SK-N-SH treated with all-trans-retinoic acid at 6 μM for 48 hours (cell line): ENCODE results near the gene PPP3CA.

Experiments
- ATAC-seq: fragments of 200-7000 bp; cut with Tn5 transposase; 3 replicates; pipeline ENCODE4 v1.9.1; 2020; ENCODE audit warnings: mild to moderate bottlenecking, moderate library complexity
- ARNTL ChIP-seq: fragments of 450-650 bp; formaldehyde crosslinking; IDR thresholded peaks from 2 replicates; pipeline ENCODE4 v1.5.0; 2020; ENCODE audit warnings: low read depth, mild to moderate bottlenecking, moderate library complexity, borderline replicate concordance
- BACH2 ChIP-seq: fragments of 250-450 bp; sonication (Bioruptor Pico); IDR thresholded peaks from 2 replicates; pipeline ENCODE4 v1.9.0; 2021; ENCODE audit warnings: mild to moderate bottlenecking, borderline replicate concordance
- CREB5 ChIP-seq: fragments of 250-450 bp; sonication (Bioruptor Pico); IDR thresholded peaks from 2 replicates; pipeline ENCODE4 v1.5.1; 2020; ENCODE audit warnings: low read depth, mild to moderate bottlenecking, moderate library complexity
- ESRRG ChIP-seq: fragments of 250-450 bp; sonication (Bioruptor Pico); IDR thresholded peaks from 2 replicates; pipeline ENCODE4 v1.6.1; 2021; ENCODE audit warnings: mild to moderate bottlenecking
- ISL1 ChIP-seq: fragments of 250-450 bp; sonication (Bioruptor Pico); IDR thresholded peaks from 2 replicates; pipeline ENCODE4 v2.1.2; 2022; ENCODE audit warnings: mild to moderate bottlenecking, moderate library complexity
- OSR1 ChIP-seq: fragments of 250-450 bp; sonication (Bioruptor Pico); IDR thresholded peaks from 2 replicates; pipeline ENCODE4 v1.8.0; 2022; ENCODE audit warnings: moderate library complexity, mild to moderate bottlenecking, inconsistent platforms
- PATZ1 ChIP-seq: fragments of 250-450 bp; sonication (Bioruptor Pico); IDR thresholded peaks from 2 replicates; pipeline ENCODE4 v1.8.0; 2020; ENCODE audit warnings: mild to moderate bottlenecking, moderate library complexity, borderline replicate concordance
- RARB ChIP-seq: fragments of 250-450 bp; sonication (Bioruptor Pico); IDR thresholded peaks from 2 replicates; pipeline ENCODE4 v1.8.0; 2021; ENCODE audit warnings: mild to moderate bottlenecking, moderate library complexity
- SNAI2 ChIP-seq: fragments of 250-450 bp; sonication (Bioruptor Pico); IDR thresholded peaks from 2 replicates; pipeline ENCODE4 v1.5.0; 2020; ENCODE audit warnings: mild to moderate bottlenecking, moderate library complexity
- TCF4 ChIP-seq: fragments of 250-450 bp; sonication (Bioruptor Pico); IDR thresholded peaks from 2 replicates; pipeline ENCODE4 v1.8.0; 2021; ENCODE audit warnings: mild to moderate bottlenecking, moderate library complexity, borderline replicate concordance
- TOX ChIP-seq: fragments of 250-450 bp; sonication (Bioruptor Pico); IDR thresholded peaks from 2 replicates; pipeline ENCODE4 v1.8.0; 2021; ENCODE audit warnings: mild to moderate bottlenecking, moderate library complexity, borderline replicate concordance
- ZC3H10 ChIP-seq: fragments of 250-450 bp; sonication (Bioruptor Pico); IDR thresholded peaks from 2 replicates; pipeline ENCODE4 v1.5.1; 2021; ENCODE audit warnings: mild to moderate bottlenecking, moderate library complexity
- ZFP3 ChIP-seq: fragments of 250-450 bp; sonication (Bioruptor Pico); IDR thresholded peaks from 2 replicates; pipeline ENCODE4 v1.5.0; 2020; ENCODE audit warnings: mild to moderate bottlenecking, moderate library complexity
- ZNF565 ChIP-seq: fragments of 450-650 bp; formaldehyde crosslinking; conservative IDR thresholded peaks from 2 replicates; pipeline ENCODE4 v1.5.0; 2020; ENCODE audit warnings: low read depth, mild to moderate bottlenecking, moderate library complexity
- ZNF70 ChIP-seq: fragments of 450-650 bp; formaldehyde crosslinking; IDR thresholded peaks from 2 replicates; pipeline ENCODE4 v1.5.0; 2020; ENCODE audit warnings: mild to moderate bottlenecking, moderate library complexity
- TF ChIP-seq, protein P1 (sequence below): fragments of 250-450 bp; sonication (Bioruptor Pico); IDR thresholded peaks from 2 replicates; pipeline ENCODE4 v1.5.0; 2020; ENCODE audit warnings: mild to moderate bottlenecking, moderate library complexity
- TF ChIP-seq, protein P2 (sequence below): fragments of 250-450 bp; sonication (Bioruptor Pico); IDR thresholded peaks from 2 replicates; pipeline ENCODE4 v1.5.1; 2021; ENCODE audit warnings: mild to moderate bottlenecking, moderate library complexity
- TF ChIP-seq, protein P3 (sequence below): fragments of 250-450 bp; sonication (Bioruptor Pico); IDR thresholded peaks from 2 replicates; pipeline ENCODE4 v1.8.0; 2021; ENCODE audit warnings: low read depth, mild to moderate bottlenecking, moderate library complexity, borderline replicate concordance

Gene PPP3CA

DNA sequence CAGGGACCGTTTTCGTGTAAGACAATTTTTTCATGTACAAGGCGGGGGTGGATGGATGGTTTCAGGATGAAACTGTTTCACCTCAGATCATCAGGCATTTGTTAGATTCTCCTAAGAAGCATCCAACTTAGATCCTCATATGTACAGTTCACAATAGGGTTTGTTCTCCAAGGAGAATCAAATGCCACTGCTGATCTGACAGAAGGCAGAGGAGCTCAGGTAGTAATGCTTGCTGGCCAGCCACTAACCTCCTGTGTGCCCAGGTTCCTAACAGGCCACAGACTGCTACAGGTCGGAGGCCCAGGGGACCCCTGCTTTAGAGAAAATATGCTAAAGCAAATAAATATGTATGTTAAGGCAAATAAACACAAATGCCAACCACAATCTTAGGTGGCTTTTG lies 61.3 kb downstream of the PPP3CA start:
- TF ChIP-seq OSR1 (CRISPR knock-in tag) (no peak), TCF4 (CRISPR knock-in tag) (no peak), CREB5 (CRISPR knock-in tag) (no peak)
- TF ChIP-seq, all 23 proteins: peak for 0
- no peak; the same call in 2 of the 3 replicates for ATAC-seq

DNA sequence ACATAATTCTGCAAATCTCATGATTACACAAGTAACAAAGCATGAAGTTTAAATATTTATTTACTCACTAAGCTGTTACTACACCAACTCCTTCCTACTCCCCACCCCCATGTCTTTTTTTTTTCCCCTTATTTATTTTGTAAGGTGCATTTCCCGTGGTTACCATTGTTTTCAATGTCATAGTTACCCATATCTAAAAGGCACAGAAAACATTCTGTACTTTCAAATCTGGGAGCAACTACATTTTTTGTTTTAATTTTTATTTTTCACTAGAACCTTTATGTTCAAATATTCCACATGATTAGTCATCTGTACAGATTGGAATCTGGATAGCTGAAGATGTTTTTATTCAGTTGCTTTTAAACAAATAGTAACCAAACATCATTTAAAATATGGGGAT lies 62.8 kb downstream of the PPP3CA start:
- ATAC-seq = peak; percentile 28; the same call in 1 of the 3 replicates
- TF ChIP-seq ISL1 (no peak), ESRRG (CRISPR knock-in tag) (no peak), ARNTL (CRISPR knock-in tag) (no peak), PATZ1 (CRISPR knock-in tag) (no peak), TOX (CRISPR knock-in tag) (no peak), ZNF70 (CRISPR knock-in tag) (no peak), TCF4 (CRISPR knock-in tag) (no peak), CREB5 (CRISPR knock-in tag) (no peak), SNAI2 (CRISPR knock-in tag) (no peak), OSR1 (CRISPR knock-in tag) (no peak), ZC3H10 (CRISPR knock-in tag) (no peak), RARB (CRISPR knock-in tag) (no peak), ZNF565 (CRISPR knock-in tag) (no peak)
- TF ChIP-seq, protein P1, sequence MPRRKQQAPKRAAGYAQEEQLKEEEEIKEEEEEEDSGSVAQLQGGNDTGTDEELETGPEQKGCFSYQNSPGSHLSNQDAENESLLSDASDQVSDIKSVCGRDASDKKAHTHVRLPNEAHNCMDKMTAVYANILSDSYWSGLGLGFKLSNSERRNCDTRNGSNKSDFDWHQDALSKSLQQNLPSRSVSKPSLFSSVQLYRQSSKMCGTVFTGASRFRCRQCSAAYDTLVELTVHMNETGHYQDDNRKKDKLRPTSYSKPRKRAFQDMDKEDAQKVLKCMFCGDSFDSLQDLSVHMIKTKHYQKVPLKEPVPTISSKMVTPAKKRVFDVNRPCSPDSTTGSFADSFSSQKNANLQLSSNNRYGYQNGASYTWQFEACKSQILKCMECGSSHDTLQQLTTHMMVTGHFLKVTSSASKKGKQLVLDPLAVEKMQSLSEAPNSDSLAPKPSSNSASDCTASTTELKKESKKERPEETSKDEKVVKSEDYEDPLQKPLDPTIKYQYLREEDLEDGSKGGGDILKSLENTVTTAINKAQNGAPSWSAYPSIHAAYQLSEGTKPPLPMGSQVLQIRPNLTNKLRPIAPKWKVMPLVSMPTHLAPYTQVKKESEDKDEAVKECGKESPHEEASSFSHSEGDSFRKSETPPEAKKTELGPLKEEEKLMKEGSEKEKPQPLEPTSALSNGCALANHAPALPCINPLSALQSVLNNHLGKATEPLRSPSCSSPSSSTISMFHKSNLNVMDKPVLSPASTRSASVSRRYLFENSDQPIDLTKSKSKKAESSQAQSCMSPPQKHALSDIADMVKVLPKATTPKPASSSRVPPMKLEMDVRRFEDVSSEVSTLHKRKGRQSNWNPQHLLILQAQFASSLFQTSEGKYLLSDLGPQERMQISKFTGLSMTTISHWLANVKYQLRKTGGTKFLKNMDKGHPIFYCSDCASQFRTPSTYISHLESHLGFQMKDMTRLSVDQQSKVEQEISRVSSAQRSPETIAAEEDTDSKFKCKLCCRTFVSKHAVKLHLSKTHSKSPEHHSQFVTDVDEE = no peak
- TF ChIP-seq, protein P2, sequence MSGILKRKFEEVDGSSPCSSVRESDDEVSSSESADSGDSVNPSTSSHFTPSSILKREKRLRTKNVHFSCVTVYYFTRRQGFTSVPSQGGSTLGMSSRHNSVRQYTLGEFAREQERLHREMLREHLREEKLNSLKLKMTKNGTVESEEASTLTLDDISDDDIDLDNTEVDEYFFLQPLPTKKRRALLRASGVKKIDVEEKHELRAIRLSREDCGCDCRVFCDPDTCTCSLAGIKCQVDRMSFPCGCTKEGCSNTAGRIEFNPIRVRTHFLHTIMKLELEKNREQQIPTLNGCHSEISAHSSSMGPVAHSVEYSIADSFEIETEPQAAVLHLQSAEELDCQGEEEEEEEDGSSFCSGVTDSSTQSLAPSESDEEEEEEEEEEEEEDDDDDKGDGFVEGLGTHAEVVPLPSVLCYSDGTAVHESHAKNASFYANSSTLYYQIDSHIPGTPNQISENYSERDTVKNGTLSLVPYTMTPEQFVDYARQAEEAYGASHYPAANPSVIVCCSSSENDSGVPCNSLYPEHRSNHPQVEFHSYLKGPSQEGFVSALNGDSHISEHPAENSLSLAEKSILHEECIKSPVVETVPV (CRISPR knock-in tag) = no peak
- TF ChIP-seq, all 23 proteins: peak for 0

DNA sequence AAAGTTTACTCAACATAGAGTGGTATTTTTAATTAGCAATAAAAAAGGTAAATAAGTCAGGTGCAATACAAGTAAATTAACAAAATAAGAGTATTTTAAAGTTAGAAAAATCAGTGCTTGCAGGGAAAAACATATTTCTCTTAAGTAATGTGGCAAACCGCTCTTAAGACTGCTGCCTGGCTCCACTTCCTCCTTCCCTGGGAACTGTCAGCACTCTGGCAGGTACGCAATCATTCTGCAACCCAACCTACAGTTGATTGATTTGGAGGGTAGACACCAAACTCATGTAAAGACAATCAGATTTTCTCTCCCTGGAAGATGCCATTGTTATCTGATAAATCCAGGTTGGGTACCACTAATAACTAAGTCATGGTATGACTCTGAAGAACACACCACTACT lies 63.9 kb downstream of the PPP3CA start:
- TF ChIP-seq ESRRG (CRISPR knock-in tag) = no peak
- TF ChIP-seq TCF4 (CRISPR knock-in tag) = no peak
- no peak for TF ChIP-seq ZC3H10 (CRISPR knock-in tag)
- no peak for TF ChIP-seq TOX (CRISPR knock-in tag)
- no peak for TF ChIP-seq BACH2 (CRISPR knock-in tag)
- no peak for TF ChIP-seq RARB (CRISPR knock-in tag)
- ATAC-seq = no peak

- no peak for ATAC-seq
- TF ChIP-seq ISL1 (no peak), CREB5 (CRISPR knock-in tag) (no peak), PATZ1 (CRISPR knock-in tag) (no peak), BACH2 (CRISPR knock-in tag) (no peak), OSR1 (CRISPR knock-in tag) (no peak), ZFP3 (CRISPR knock-in tag) (no peak), ZNF70 (CRISPR knock-in tag) (no peak)
- TF ChIP-seq, protein P3, sequence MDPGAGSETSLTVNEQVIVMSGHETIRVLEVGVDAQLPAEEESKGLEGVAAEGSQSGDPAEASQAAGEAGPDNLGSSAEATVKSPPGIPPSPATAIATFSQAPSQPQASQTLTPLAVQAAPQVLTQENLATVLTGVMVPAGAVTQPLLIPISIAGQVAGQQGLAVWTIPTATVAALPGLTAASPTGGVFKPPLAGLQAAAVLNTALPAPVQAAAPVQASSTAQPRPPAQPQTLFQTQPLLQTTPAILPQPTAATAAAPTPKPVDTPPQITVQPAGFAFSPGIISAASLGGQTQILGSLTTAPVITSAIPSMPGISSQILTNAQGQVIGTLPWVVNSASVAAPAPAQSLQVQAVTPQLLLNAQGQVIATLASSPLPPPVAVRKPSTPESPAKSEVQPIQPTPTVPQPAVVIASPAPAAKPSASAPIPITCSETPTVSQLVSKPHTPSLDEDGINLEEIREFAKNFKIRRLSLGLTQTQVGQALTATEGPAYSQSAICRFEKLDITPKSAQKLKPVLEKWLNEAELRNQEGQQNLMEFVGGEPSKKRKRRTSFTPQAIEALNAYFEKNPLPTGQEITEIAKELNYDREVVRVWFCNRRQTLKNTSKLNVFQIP = no peak
Measured at GRCh38 chr4:101282076-101282844, 65.1 kb downstream of the PPP3CA start.
